Muscle layer of colon (tissue), 2 donors: ENCODE results near the gene PZP.
"Not testable (repeated sequence)": the region's sequence is repeated elsewhere in the genome, so short reads cannot be mapped to it uniquely, and the experiment has no call there.

ENCODE experiments used
- H3K27ac ChIP-seq: one replicate; pipeline ENCODE4 v1.7.0; 2013; ENCODE audit warnings: low read depth, mild to moderate bottlenecking, low read length, moderate library complexity
- H3K27me3 ChIP-seq, 2 donors: one replicate each; pipeline ENCODE4 v1.7.0; 2013; ENCODE audit warnings: low read length in 2 of 2, mild to moderate bottlenecking in 2 of 2; ENCODE audit not compliant: insufficient read depth in 2 of 2, control insufficient read depth in 1 of 2
- H3K36me3 ChIP-seq: one replicate; pipeline ENCODE4 v1.7.0; 2013; ENCODE audit warnings: mild to moderate bottlenecking, low read length; ENCODE audit not compliant: insufficient read depth
- H3K4me1 ChIP-seq: one replicate; pipeline ENCODE4 v1.7.0; 2013; ENCODE audit warnings: mild to moderate bottlenecking, low read length; ENCODE audit not compliant: insufficient read depth
- H3K4me3 ChIP-seq, 2 donors: one replicate each; pipeline ENCODE4 v1.7.0; 2013; ENCODE audit warnings: low read length in 2 of 2, low read depth in 1 of 2, mild to moderate bottlenecking in 1 of 2, moderate library complexity in 1 of 2
- H3K9ac ChIP-seq: one replicate; pipeline ENCODE4 v1.7.0; 2013; ENCODE audit warnings: low read length
- H3K9me3 ChIP-seq: one replicate; pipeline ENCODE4 v1.7.0; 2013; ENCODE audit warnings: mild to moderate bottlenecking, low read length
- donor health status: abdominal sarcoma.
- donor health status: Adenocarcinoma of cecum.

PZP gene

DNA sequence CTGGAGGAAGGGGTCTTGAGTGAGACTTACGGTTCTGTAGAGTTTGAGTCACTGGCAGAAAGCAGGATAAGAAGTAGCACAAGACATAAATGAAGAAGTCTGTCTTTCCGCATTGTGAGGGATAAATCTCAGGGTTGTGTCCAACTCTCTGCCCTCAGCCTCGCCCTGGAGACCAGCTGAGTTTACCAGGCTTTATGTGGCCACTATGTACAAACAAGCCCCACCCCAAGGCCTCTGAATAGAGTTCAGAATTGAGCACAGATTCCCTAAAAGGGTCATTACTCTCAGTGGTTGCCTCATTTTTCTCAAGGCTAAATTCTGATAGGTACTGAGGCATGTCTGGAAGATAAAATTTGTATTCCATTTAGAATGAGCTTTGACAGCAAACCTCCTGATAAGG, at the start of gene PZP:
Gene PZP, minus strand, starts transcription at position 167 of the 400 bp plus-strand sequence. Its CDS starts 54 bp downstream, at position 113.
- Histone ChIP-seq H3K9ac (no peak within 1 kb of the TSS), H3K27me3 (no peaks in the 10 kb centered on the region), H3K4me1 (no peaks in the 10 kb centered on the region), H3K27ac (no peak within 1 kb of the TSS), H3K4me3 (no peak within 1 kb of the TSS), H3K36me3 (no peaks in the 10 kb centered on the region), H3K9me3 (no peaks in the 10 kb centered on the region)

- Histone ChIP-seq H3K4me3 (no peak overlapping the region), H3K27ac (no peak overlapping the region), H3K36me3 (no peaks in the 10 kb centered on the region), H3K9ac (no peak overlapping the region), H3K27me3 (no peaks in the 10 kb centered on the region), H3K9me3 (no peaks in the 10 kb centered on the region), H3K4me1 (no peaks in the 10 kb centered on the region)
Observed at GRCh38 chr12:9256758-9257405, 48.7 kb upstream of the PZP start.

DNA sequence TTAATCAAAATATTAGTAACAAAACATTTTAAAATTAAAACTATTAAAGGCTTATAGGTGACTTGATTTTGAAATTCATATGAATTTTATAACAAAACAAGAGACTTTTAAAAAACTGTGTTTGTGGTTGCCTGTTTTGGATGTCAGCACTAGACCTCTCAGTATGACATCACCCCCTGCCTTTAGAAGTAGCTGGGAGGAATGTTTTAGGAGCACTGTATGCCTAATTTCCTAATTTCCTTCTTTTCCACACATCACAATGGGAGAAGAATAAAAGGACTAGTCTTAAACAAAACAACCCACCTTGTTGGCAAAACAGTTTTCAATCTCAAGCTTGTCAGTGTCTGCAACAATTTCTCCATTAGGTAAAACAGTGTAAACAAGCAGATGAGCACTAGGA, 48.1 kb upstream of the PZP start:
- Histone ChIP-seq H3K27ac (no peak overlapping the region), H3K4me1 (no peaks in the 10 kb centered on the region), H3K9me3 (no peaks in the 10 kb centered on the region), H3K36me3 (no peaks in the 10 kb centered on the region), H3K27me3 (no peaks in the 10 kb centered on the region), H3K4me3 (no peak overlapping the region), H3K9ac (no peak overlapping the region)

GRCh38 chr12:9255837-9256236, 47.6 kb upstream of the PZP start:
- no peak overlapping the region for H3K4me3 ChIP-seq
- H3K27ac ChIP-seq, result no peak overlapping the region
- H3K36me3 ChIP-seq, result no peaks in the 10 kb centered on the region
- no peaks in the 10 kb centered on the region for H3K4me1 ChIP-seq
- H3K27me3 ChIP-seq, result no peaks in the 10 kb centered on the region
- no peaks in the 10 kb centered on the region for H3K9me3 ChIP-seq
- no peak overlapping the region for H3K9ac ChIP-seq

DNA sequence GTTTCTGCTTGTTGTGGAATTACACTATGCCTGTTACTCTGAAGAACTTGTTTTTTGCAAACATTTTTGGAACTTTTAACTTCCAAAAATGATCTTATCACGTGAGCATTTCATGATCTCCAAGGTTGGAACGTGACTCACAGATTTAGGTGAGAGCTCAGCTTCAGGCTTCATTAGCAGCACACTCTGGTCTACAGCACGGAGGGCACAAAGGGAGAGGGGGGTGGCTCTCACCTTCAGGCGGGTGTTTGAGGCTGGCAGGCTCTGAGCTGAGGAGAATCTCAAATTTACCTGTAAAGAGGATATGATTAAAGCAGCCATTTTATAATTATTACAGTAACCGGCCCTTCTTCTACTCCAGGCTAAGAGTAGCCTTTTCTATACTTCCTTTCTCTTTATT, 45.3 kb upstream of the PZP start:
- Histone ChIP-seq H3K4me1 (no peaks in the 10 kb centered on the region), H3K9me3 (no peaks in the 10 kb centered on the region), H3K27me3 (no peaks in the 10 kb centered on the region), H3K4me3 (no peak overlapping the region), H3K27ac (no peak overlapping the region), H3K9ac (no peak overlapping the region), H3K36me3 (no peaks in the 10 kb centered on the region)

DNA sequence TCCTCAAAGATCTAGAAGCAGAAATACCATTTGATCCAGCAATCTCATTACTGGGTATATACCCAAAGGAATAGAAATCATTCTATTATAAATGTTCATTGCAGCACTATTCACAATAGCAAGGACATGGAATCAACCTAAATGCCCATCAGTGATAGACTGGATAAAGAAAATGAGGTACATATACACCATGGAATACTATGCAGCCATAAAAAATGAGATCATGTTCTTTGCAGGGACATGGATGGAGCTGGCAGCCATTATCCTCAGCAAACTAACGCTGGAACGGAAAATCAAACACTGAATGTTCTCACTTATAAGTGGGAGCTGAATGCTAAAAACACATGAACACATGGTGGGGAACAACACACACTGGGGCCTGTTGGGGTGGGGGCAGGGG, 44.6 kb upstream of the PZP start:
- not testable (repeated sequence) for H3K9me3 ChIP-seq, H3K36me3 ChIP-seq, H3K9ac ChIP-seq, H3K4me1 ChIP-seq, H3K27ac ChIP-seq, H3K4me3 ChIP-seq, H3K27me3 ChIP-seq

- H3K36me3 ChIP-seq, result no peaks in the 10 kb centered on the region
Observed at GRCh38 chr12:9252256-9252655, 44.1 kb upstream of the PZP start.

DNA sequence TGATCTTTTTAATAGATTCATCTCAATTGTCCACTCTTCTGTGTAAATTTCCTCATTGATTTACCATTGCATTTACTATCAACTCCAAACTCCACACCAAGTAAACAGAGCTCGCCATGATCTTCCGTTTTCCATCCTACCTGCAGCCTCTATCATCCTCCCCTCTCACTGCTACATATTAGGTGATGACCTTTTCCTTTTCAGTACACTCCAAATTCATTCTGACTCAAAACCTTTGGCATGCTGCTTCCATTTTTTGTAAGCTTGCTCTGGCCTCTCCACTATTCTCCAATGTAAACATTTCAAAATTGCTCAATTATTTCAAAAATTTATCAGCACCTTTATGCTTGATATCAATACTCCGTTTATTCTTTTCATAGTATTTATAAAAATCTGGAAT, 40.2 kb upstream of the PZP start:
- Histone ChIP-seq H3K27ac (no peak overlapping the region), H3K4me3 (no peak overlapping the region), H3K4me1 (no peaks in the 10 kb centered on the region), H3K27me3 (no peaks in the 10 kb centered on the region), H3K9me3 (no peaks in the 10 kb centered on the region), H3K9ac (no peak overlapping the region), H3K36me3 (no peaks in the 10 kb centered on the region)

More at GRCh38 chr12:9252256-9252655, 44.1 kb upstream of the PZP start:
- H3K4me3 ChIP-seq, result no peak overlapping the region
- H3K9me3 ChIP-seq, result no peaks in the 10 kb centered on the region
- H3K27me3 ChIP-seq, result no peaks in the 10 kb centered on the region
- H3K27ac ChIP-seq, result no peak overlapping the region
- H3K4me1 ChIP-seq, result no peaks in the 10 kb centered on the region
- H3K9ac ChIP-seq, result no peak overlapping the region

GRCh38 chr12:9244894-9245293, 36.7 kb upstream of the PZP start:
- Histone ChIP-seq H3K9me3 (no peaks in the 10 kb centered on the region), H3K36me3 (no peaks in the 10 kb centered on the region), H3K9ac (no peak overlapping the region), H3K4me3 (no peak overlapping the region), H3K4me1 (no peaks in the 10 kb centered on the region), H3K27ac (no peak overlapping the region), H3K27me3 (no peaks in the 10 kb centered on the region)

DNA sequence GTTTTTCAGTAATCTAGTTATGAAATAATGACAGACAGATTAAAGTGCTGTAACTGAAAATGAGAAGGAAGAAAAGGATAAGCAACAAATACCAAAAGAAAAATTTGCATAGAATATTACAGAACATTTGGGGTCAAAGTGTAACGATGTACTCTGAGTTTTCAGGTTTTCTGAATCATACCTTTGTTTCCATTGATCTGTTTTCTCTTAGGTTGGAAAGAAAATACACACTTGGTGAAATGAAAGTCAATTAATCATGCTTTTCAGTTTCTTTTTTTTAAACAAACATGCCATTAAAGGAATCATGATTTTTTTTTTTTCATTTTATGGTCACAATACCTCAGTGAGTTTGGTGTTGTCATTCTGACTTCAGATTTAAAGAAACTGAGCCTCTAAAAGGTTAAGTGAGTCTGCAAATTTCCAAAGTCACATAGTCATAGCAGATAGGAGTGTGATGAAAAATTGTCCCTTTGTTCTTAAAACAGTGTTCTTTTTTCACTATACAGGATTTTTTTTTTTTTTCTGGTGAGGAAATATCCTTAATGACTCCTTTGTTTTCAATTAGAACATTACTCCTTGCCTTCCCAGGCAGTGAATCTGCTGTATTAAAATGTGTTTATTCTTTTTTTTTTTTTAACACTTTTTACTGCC, 35.9 kb upstream of the PZP start:
- no peak overlapping the region for H3K9ac ChIP-seq
- H3K4me3 ChIP-seq, result no peak overlapping the region
- H3K27ac ChIP-seq, result no peak overlapping the region
- no peaks in the 10 kb centered on the region for H3K4me1 ChIP-seq
- H3K9me3 ChIP-seq, result no peaks in the 10 kb centered on the region
- H3K36me3 ChIP-seq, result no peaks in the 10 kb centered on the region
- no peaks in the 10 kb centered on the region for H3K27me3 ChIP-seq

DNA sequence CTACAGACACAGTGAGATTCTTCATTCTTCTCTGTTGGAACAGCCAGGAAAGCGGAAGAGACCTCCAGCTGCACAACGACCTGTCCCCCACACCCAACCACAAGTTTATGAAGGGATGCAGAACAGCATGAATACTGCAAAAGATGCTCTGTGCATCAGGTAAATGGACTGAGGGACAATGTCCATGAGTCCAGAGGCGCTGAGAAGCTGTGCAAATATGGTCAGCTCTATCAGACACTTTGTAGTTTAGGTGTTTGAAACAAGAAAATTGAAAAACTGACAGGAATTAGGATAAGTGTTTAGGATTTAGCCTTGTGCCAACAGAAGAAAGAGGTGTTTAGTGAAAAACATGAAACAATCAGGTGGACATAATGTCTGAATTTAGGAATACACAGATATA, 33.1 kb upstream of the PZP start:
- Histone ChIP-seq H3K4me1 (no peaks in the 10 kb centered on the region), H3K27ac (no peak overlapping the region), H3K36me3 (no peaks in the 10 kb centered on the region), H3K9me3 (no peaks in the 10 kb centered on the region), H3K9ac (no peak overlapping the region), H3K27me3 (no peaks in the 10 kb centered on the region), H3K4me3 (no peak overlapping the region)

DNA sequence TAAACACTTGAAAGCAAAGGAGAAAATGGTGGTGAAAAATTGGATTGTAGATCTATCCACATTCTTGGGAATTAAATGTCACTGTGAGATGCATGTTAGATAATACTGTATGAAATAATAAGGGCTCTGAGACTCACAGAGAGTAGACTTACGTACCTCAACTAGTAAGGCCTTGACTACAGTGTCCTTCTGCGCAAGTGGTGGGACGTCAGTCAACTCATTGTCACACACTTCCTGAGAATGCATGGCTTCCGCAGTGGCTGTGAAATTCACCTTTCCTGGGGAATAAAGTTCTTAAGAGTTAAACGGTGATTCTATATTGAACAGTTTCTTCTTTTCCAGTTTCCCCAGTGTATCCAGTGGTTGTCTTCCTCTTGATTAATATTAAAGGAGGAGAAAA, 32.6 kb upstream of the PZP start:
- no peaks in the 10 kb centered on the region for H3K27me3 ChIP-seq
- H3K9ac ChIP-seq, result no peak overlapping the region
- no peaks in the 10 kb centered on the region for H3K4me1 ChIP-seq
- H3K9me3 ChIP-seq, result no peaks in the 10 kb centered on the region
- no peak overlapping the region for H3K27ac ChIP-seq
- no peak overlapping the region for H3K4me3 ChIP-seq
- no peaks in the 10 kb centered on the region for H3K36me3 ChIP-seq
